NCI-H1092 (cell line): ENCODE results near the gene NELFCD.

Source experiments
- DNase-seq: peaks from one replicate; lab custom pipeline; 2025; lab: John Stamatoyannopoulos, UW

NELFCD gene

DNA sequence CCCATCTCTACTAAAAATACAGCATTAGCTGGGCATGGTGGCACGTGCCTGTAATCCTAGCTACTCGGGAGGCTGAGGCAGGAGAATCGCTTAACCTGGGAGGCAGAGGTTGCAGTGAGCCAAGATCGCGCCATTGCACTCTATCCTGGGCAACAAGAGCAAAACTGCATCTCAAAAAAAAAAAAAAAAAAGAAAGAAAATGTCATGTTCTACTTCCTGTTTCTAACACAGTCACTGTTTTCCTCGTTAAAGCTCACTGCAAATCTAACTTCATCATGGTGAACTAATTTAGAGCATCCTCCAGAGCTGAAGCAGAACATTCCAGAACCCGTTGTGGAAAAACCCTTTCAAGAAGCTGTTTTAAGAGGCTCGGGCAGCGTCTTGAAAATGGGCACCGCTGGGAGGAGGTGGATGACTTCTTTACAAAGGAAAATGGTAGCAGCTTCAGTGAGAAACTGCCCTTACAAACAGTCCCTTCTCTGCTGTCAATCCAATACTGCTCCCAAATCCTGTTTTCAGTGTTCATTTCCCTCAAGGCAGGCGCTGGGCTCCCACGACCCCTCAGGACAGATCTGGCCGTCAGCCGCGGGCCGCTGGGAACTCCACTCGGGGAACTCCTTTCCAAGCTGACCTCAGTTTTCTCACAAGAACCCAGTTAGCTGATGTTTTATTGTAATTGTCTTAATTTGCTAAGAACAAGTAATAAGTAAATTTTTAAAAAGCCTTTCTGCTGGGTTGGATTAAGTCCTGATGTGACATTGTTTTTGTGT, 13.5 kb downstream of the NELFCD start:
- DNase-seq, result no peak

DNA sequence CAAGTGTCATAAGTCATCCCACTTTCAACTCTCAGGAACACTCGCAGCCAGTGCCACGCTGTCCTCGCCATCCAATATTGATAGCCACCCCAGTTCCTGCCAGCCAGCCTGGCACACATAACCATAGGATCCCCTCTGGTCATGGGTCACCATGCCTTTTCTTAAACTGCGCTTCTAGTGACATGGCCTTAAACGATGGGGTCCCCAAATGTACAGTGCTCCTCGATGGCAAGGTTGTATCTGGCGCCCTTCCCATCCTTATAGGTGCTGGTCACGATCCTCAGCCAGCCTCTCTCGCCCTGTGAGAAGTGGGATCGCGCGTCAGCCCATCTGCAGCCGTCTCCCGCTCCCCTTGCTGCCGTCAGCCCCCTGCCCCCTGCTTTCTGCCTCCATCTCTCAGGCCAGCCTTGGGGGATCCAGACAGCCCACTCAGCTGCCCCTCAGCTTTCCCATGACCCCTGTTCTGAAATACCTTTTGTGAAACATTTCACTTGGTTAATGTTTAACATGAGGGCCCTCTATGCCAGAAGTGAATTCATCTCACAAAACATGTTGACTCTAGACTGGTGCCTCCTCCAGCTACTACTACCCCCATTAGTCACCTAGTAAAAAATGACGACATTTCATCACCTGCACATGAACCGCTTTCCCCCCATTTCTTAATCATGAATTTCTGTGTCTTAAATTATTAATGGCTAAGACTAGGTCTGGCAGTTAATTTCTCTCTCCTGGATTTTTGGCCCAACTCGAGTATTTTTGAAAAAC, 14.6 kb downstream of the NELFCD start:
- no peak for DNase-seq

DNA sequence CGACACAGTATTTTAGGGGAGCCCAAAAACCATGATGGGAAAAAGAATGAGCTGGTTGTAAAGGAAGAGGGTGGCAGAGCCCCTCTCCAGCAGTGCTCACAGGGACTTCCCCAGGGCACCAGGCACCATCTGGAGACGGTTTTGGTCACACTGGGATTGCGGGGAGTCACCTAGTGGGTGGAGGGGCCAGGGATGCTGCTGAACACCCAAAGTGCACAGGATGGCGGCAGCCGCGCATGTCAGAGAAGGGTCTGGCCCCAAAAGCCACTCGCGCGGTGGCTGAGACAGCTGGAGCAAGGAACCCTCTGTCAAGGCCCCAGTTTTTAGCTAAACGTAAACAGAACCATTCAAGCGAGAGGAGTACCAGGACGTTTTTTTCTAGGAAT, 15.2 kb downstream of the NELFCD start:
- no peak for DNase-seq

GRCh38 chr20:58997141-58997770, 16.2 kb downstream of the NELFCD start:
- no peak for DNase-seq

DNA sequence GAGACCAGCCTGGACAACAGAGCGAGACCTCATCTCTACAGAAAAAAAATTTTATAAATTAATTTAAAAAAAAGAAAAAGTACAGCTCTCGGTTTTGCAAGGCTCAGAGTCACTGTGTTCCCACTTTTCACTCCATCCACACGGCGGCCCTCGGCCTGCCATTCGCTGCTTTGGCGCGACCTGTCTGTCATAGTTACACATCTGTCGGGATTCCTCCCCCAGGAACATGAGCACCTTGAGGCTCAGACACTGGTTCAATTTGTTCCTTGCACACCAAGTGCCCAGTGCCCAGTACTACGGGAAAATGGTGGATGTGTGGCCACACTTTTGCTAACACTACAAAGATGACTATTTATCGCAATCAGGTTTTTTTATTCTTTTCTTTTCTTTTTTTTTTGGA, 17.6 kb downstream of the NELFCD start:
- DNase-seq, result no peak

GRCh38 chr20:59000326-59000725, 19.3 kb downstream of the NELFCD start:
- no peak for DNase-seq

- DNase-seq, result no peak
Measured at GRCh38 chr20:59001068-59001448, 20.0 kb downstream of the NELFCD start.

DNA sequence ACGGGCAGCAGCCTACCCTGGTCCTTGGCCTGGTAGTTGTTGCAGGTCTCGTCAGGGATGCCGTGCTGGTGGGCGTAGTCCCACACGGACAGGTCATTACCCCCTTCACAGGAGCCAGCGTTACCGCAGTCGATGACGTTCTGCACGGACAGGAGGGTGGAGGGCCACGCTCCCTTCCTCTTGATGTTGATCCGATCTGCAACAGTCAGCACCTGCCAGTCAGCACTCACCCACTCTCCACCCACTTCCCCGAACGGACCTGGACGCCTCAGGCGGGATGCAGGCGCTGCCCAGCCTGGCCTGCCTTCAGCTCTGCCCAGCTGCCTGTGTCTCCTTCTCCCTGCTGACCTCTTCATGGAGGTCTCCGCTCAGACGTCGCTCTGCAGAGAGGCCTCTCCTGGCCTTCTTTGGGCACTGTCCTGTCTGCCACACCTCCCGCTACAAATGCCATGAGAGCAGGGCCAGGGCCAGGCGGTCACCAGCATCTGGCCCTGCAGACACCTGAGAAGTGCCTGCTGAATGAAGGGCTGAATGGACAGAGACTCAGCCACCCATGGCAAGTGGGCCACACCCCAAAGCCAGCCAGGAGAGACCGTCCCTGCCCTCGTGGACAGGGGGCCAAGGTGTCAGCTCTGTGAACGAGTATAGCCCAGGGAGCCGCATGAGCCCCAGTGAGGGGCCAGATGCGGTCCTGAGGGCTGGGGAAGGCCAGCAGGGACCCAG, 20.6 kb downstream of the NELFCD start:
- DNase-seq, result no peak

GRCh38 chr20:59002388-59002787, 21.3 kb downstream of the NELFCD start:
- no peak for DNase-seq

GRCh38 chr20:59002874-59003399, 21.9 kb downstream of the NELFCD start:
- no peak for DNase-seq

DNA sequence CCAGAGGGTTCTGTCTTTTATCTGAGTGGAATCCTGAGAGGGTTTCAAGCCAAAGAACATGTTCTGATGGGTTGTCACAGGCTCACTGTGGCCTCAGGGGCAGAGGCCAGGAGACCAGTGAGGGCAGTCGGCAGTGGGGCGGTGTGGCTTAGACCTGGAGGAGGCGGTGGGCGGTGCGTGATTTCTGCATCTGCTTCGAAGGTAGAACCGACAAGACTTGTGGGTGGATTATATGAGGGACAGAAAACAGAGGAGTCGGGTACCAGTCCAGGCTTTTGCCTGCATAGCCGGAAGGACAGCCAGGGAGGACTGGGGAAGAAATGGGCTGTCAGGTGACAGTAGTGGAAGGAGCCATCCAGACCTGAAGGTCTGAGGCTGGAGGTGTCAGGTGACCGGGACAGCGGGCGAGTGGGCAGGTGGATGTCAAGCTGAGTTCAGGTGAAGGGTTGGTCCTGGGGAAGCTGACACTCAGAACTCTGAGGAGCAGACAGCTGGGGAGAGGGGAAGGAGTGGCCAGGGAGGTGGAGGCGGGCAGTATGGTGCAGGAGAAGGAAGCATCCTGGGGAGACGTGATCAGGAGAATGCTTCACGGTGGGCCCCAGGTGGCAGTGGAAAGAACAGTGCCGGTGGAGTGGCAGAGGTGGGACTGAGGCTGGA, 22.9 kb downstream of the NELFCD start:
- no peak for DNase-seq

DNA sequence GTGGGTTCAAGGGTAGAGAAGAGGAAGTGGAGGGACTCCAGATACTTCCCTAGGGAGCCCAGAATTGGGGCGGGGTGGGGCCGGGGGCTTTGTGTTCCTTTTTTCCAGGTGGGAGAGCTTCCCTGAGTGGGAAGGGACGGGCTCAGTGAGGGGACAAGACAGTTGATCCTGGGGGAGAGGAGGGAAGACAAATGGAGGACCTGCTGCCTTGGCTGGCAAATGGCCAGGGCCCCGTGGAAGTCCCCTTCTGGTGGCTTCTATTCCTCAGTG, 23.4 kb downstream of the NELFCD start:
- DNase-seq, result no peak

- DNase-seq, result no peak
Measured at GRCh38 chr20:59004763-59005522, 23.9 kb downstream of the NELFCD start.

DNA sequence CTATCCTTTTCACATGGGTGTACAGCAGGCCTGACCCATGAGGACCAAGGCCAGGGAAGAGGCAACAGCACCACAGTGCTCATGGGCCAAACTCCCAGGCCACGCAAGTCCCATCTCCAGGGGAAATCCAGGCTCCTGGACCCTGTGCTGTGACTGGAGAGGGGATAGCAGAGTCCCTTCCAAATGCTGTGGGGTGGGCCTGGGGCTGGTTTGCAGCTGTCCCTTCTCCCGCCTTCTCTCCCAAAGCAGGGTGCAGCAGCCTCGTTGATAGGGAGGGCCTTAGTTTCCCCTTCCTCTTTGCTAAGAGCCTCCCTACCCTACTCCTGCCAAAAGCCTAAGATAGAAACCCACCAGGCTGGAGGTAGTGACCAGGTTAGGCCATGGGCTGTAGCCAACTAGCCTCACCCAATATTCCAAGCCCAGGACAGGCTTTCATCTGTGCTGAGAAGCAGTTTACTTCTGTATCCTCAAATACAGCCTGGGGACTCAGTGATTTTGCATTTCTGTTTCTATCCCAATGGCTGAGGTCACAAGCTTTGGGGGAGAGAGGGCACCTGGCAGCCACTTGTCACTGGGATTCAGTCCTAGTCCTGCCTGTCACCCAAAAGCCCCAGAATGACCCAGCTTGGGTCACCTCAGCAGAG, 24.6 kb downstream of the NELFCD start:
- DNase-seq, result no peak

GRCh38 chr20:59006167-59006863, 25.3 kb downstream of the NELFCD start:
- DNase-seq, result no peak

DNA sequence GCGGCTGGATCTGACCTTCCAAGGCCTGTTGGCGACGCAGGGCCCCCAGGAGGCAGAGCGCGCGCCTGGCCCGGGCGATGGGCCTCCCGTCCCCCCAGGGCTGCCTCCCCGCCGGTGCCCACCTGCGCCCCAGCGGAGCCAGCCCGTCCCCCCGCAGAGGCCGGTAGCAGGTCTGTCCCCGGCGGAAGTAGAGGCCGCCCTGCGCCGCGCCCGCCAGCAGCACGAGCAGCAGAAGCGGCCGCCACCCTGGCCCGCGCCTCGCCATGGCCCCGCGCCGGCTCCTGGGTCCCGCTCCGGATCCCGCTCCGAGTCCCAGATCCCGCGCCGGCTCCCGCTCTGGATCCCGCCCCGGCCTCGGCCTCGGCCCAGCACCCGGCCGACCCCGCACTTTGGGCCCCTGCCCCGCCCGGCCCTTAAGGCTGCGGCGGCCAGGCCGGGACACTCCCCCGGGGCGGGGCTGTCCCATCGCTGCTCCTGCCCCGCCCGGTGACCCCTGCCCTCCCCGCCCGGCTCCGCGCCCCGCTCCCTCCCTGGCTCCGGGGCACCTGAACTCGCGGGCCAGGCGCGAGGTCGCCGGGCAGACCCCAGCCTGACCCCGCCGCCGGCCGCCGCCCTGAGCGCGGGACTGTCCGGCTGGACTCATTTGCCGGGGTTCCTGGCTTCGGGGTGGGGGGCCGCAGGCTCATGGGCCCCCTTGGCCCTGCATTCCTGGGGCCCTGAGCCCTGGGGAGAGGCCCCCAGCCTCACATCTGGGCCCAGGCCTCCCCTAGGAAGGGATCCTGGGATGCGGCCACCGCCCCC, 26.0 kb downstream of the NELFCD start, which contains the start of gene CTSZ:
CTSZ (minus strand) TSS at position 391 of the 801 bp plus-strand sequence; CDS start at position 265, 126 bp downstream.
- DNase-seq, result no peak

DNA sequence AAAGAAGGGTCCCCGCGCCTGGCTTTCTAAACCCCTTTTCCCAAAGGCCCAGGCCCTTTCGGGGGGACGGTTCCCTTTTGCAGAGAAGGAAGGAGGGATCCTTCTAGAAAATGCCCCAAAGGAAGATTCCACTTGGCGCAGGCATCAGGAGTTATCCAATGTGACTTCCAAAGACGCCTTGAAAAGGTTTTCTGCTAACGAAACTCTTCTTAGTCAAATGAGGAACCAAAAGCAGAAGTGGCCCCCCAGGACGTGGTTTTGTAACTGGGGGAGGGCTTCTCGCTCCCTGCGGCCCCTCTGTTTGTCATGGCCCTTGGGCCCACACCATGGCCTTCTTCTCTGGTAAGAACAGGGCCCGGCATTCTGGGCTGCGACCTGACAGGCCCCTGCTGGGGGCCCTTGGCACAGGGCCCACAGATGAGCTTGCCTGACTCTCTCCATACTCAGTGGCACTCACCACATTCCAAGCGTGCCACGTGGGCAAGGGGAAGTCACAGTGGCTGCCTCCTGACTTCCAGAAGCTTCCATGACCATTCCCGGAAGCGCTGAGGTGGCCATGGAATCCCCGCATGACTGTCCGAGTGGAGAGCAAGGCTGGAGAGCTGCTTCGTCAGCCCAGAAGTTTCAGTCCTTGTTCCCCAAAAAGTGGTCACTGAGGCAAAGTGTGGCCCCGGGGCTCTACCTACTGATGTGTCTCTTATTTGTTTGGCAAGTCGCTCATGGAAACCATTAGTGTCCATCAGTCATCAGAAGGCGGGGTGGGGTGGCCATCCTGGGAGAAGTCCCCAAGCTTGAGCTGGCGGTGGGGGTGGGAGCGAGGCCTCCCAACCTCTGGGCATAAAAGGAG, 26.8 kb downstream of the NELFCD start:
- no peak for DNase-seq

DNA sequence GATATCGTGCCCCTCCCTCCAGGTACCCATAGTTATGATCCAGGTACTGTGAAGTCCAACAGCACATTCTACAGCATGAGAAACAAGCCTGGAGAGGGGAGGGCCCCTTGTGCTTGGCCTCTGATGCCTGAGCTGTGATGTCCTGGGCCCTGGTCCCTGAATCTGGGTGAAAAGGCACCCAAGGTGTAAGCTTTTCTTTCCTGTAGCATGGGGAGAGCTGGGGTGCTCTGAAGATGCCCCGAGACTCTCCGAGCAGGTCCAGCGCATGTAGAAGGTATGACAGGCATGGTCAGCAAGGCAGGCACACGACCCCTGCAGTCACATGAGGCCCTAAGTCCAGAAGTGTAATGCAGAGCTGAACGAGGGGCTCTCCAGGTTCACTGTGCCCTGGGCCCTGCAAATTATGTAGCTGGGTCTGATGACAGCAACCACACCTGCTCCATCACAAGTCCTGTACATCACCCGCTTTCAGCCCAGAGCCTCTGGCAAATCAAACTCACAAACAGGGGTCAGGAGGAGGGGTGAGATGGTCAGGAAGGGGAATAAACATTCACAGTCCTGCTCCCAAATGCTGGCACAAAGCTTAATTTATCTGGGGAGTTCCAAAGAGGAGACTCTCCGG, 27.8 kb downstream of the NELFCD start:
- DNase-seq, result no peak
